ENCODE results near the gene PI16. TPM values are rescaled to one million over a fixed set of nuclear protein-coding genes. Genes with fewer than 3 reads are reported as not detected.

The PI16 gene
- polyA plus RNA-seq, 1 of the 3 experiments (the other 2 are of a cell fraction) = 0.02 TPM

DNA sequence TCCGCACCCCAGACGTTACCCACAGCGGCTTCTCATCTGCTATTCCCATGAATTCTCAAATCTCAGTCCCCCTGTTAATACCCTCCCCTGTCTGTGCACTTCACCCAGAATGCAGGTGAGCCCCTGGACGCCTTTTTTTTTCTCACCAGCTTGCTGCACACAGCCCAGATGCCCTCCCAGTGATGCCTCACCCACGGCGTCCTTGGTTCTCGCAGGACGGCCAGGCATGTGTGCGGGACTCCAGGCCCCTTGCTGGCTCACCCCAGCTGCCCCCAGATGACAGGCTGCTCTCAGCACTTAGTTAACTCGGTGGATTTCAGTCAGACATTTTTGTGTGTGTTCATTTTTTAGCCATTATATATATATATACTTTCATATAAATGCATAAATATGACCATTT is 25.4 kb upstream of the PI16 start:
- 87% methylated on average over 10 of the region's 10 CpGs for WGBS (ENCODE audit: low lambda C conversion rate)
- no peaks in the 10 kb centered on the region for H3K79me2 ChIP-seq (ENCODE audit: insufficient read depth)
- H3F3A ChIP-seq (replicated peaks; ENCODE audit: insufficient read depth) = peaks cover 8% of the 10 kb centered on the region
- no peak overlapping the region for H2AFZ ChIP-seq (ENCODE audit: low read depth)
- H4K20me1 ChIP-seq (ENCODE audit: insufficient read depth) = no peaks in the 10 kb centered on the region
- ChIA-PET POLR2A (no interaction called here), CTCF (no interaction called here)
- no peak overlapping the region for H3K27ac ChIP-seq (ENCODE audit: low read depth in 2 of 2, low read length in 1 of 2)
- H3K4me1 ChIP-seq (ENCODE audit: control insufficient read depth in 1 of 2, insufficient read depth in 2 of 2, low read depth in 1 of 2, low read length in 1 of 2) = peaks cover 0 to 5% of the 10 kb centered on the region in 2 experiments; a peak in 1 of 4 replicates
- TF ChIP-seq TCF12 (IDR thresholded peaks at IDR 0.05) (no peak), FOXM1 (IDR thresholded peaks at IDR 0.05; ENCODE audit: low read depth) (no peak), TEAD4 (IDR thresholded peaks at IDR 0.05; ENCODE audit: borderline replicate concordance, insufficient read depth) (no peak), NFIC (IDR thresholded peaks at IDR 0.05; ENCODE audit: borderline replicate concordance) (no peak), FOXJ3 (CRISPR knock-in tag; IDR thresholded peaks at IDR 0.05) (no peak), RAD21 (IDR thresholded peaks at IDR 0.05; ENCODE audit: low read length) (no peak), RXRA (IDR thresholded peaks at IDR 0.05; ENCODE audit: borderline replicate concordance, low read depth) (no peak), EZH2phosphoT487 (IDR thresholded peaks at IDR 0.05; ENCODE audit: borderline replicate concordance, low read depth) (no peak), RFX5 (IDR thresholded peaks at IDR 0.05; ENCODE audit: low read length) (no peak), ELF1 (IDR thresholded peaks at IDR 0.05) (no peak), EP300 (IDR thresholded peaks at IDR 0.05; ENCODE audit: borderline replicate concordance in 1 of 2, low read depth in 1 of 2, low read length in 1 of 2) (no peak), MEF2A (IDR thresholded peaks at IDR 0.05; ENCODE audit: borderline replicate concordance, low read depth) (no peak), GATA2 (CRISPR knock-in tag; IDR thresholded peaks at IDR 0.05) (no peak), GABPA (IDR thresholded peaks at IDR 0.05; ENCODE audit: low read depth) (no peak)
- TF ChIP-seq, protein P1, sequence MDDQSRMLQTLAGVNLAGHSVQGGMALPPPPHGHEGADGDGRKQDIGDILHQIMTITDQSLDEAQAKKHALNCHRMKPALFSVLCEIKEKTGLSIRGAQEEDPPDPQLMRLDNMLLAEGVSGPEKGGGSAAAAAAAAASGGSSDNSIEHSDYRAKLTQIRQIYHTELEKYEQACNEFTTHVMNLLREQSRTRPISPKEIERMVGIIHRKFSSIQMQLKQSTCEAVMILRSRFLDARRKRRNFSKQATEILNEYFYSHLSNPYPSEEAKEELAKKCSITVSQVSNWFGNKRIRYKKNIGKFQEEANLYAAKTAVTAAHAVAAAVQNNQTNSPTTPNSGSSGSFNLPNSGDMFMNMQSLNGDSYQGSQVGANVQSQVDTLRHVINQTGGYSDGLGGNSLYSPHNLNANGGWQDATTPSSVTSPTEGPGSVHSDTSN (IDR thresholded peaks at IDR 0.05) = no peak
- TF ChIP-seq, protein P2, sequence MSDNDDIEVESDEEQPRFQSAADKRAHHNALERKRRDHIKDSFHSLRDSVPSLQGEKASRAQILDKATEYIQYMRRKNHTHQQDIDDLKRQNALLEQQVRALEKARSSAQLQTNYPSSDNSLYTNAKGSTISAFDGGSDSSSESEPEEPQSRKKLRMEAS (IDR thresholded peaks at IDR 0.05; ENCODE audit: low read depth) = no peak
- TF ChIP-seq, protein P3, sequence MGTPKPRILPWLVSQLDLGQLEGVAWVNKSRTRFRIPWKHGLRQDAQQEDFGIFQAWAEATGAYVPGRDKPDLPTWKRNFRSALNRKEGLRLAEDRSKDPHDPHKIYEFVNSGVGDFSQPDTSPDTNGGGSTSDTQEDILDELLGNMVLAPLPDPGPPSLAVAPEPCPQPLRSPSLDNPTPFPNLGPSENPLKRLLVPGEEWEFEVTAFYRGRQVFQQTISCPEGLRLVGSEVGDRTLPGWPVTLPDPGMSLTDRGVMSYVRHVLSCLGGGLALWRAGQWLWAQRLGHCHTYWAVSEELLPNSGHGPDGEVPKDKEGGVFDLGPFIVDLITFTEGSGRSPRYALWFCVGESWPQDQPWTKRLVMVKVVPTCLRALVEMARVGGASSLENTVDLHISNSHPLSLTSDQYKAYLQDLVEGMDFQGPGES (IDR thresholded peaks at IDR 0.05; ENCODE audit: low read depth, low read length) = no peak
- TF ChIP-seq, protein P4, sequence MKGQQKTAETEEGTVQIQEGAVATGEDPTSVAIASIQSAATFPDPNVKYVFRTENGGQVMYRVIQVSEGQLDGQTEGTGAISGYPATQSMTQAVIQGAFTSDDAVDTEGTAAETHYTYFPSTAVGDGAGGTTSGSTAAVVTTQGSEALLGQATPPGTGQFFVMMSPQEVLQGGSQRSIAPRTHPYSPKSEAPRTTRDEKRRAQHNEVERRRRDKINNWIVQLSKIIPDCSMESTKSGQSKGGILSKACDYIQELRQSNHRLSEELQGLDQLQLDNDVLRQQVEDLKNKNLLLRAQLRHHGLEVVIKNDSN (IDR thresholded peaks at IDR 0.05; ENCODE audit: borderline replicate concordance, low read depth) = no peak
- TF ChIP-seq, protein P5, sequence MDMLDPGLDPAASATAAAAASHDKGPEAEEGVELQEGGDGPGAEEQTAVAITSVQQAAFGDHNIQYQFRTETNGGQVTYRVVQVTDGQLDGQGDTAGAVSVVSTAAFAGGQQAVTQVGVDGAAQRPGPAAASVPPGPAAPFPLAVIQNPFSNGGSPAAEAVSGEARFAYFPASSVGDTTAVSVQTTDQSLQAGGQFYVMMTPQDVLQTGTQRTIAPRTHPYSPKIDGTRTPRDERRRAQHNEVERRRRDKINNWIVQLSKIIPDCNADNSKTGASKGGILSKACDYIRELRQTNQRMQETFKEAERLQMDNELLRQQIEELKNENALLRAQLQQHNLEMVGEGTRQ (IDR thresholded peaks at IDR 0.05; ENCODE audit: borderline replicate concordance, low read depth, low read length) = no peak
- TF ChIP-seq, protein P6, sequence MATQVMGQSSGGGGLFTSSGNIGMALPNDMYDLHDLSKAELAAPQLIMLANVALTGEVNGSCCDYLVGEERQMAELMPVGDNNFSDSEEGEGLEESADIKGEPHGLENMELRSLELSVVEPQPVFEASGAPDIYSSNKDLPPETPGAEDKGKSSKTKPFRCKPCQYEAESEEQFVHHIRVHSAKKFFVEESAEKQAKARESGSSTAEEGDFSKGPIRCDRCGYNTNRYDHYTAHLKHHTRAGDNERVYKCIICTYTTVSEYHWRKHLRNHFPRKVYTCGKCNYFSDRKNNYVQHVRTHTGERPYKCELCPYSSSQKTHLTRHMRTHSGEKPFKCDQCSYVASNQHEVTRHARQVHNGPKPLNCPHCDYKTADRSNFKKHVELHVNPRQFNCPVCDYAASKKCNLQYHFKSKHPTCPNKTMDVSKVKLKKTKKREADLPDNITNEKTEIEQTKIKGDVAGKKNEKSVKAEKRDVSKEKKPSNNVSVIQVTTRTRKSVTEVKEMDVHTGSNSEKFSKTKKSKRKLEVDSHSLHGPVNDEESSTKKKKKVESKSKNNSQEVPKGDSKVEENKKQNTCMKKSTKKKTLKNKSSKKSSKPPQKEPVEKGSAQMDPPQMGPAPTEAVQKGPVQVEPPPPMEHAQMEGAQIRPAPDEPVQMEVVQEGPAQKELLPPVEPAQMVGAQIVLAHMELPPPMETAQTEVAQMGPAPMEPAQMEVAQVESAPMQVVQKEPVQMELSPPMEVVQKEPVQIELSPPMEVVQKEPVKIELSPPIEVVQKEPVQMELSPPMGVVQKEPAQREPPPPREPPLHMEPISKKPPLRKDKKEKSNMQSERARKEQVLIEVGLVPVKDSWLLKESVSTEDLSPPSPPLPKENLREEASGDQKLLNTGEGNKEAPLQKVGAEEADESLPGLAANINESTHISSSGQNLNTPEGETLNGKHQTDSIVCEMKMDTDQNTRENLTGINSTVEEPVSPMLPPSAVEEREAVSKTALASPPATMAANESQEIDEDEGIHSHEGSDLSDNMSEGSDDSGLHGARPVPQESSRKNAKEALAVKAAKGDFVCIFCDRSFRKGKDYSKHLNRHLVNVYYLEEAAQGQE (IDR thresholded peaks at IDR 0.05; ENCODE audit: low read depth, low read length) = no peak
- H3K27me3 ChIP-seq (ENCODE audit: insufficient read depth) = no peaks in the 10 kb centered on the region
- no peaks in the 10 kb centered on the region for H3K9me2 ChIP-seq
- H3K4me3 ChIP-seq (ENCODE audit: low read depth in 2 of 2, low read length in 1 of 2) = no peak overlapping the region
- no peak overlapping the region for H3K9ac ChIP-seq
- no peak for DNase-seq
- no peaks in the 10 kb centered on the region for H3K9me3 ChIP-seq
- H3K4me2 ChIP-seq = no peak overlapping the region
- H3K36me3 ChIP-seq (replicated peaks in 1 of 2; ENCODE audit: control insufficient read depth in 1 of 2, insufficient read depth in 2 of 2, low read length in 1 of 2) = peaks cover 5 to 11% of the 10 kb centered on the region in 2 experiments
